ENCODE measurements around the gene DEFB128. TPM values are rescaled to one million over a fixed set of nuclear protein-coding genes. Genes with fewer than 3 reads are reported as not detected.
A peak's percentile ranks its signal among the peaks of the same experiment; 100 is the strongest.

The DEFB128 gene
- total and polyA plus RNA-seq, 2 of the 4 experiments (the other 2 are of a cell fraction) = not detected

- peaks cover 2% of the 10 kb centered on the region; the same call in 1 of the 2 replicates for H3K27me3 ChIP-seq (ENCODE audit: control insufficient read depth, insufficient read depth, low read length)
- ChIA-PET POLR2A (ENCODE audit: unreplicated experiment) (no interaction called here), CTCF (no interaction called here)
- no peak overlapping the region for H4K8ac ChIP-seq (ENCODE audit: low read depth in 2 of 2, low read length in 2 of 2)
- no peaks in the 10 kb centered on the region for H3K36me3 ChIP-seq (ENCODE audit: control insufficient read depth, insufficient read depth, low read length)
- H4K91ac ChIP-seq (ENCODE audit: insufficient read depth, low read depth, low read length) = no peak overlapping the region
- TF ChIP-seq CTCF (conservative IDR thresholded peaks at IDR 0.05; ENCODE audit: low read depth, low read length) = no peak
- TF ChIP-seq FOS (IDR thresholded peaks at IDR 0.05; ENCODE audit: low read depth, low read length) = no peak
- no peak for TF ChIP-seq SMC3 (IDR thresholded peaks at IDR 0.05; ENCODE audit: low read depth, low read length)
- TF ChIP-seq MAFK (IDR thresholded peaks at IDR 0.05; ENCODE audit: low read depth, low read length) = no peak
- TF ChIP-seq CHD1 (IDR thresholded peaks at IDR 0.05; ENCODE audit: low read depth, low read length) = no peak
- in situ Hi-C loops (cut with MboI; ENCODE audit: low sequenced_read_pairs) = no loop called here
- WGBS, 2 experiments (ENCODE audit: extremely low coverage in 2 of 2, insufficient read length in 1 of 2) = no CpG with 5 or more reads among the region's 3 CpGs
- peak; percentile 40; the same call in 1 of the 2 replicates for ATAC-seq (ENCODE audit: low read depth)
- peak overlapping the region; percentile 34; the same call in 1 of the 2 replicates for H3K4me2 ChIP-seq (ENCODE audit: low read depth, low read length)
- no peak overlapping the region for H3K23ac ChIP-seq (ENCODE audit: low read depth, low read length)
- BruUV-seq (replicated peaks) = no TSS peak
- H3K18ac ChIP-seq (ENCODE audit: low read depth, low read length) = no peak overlapping the region
- intact Hi-C loops (cut with micrococcal nuclease) = no loop called here
- H2BK5ac ChIP-seq (ENCODE audit: low read depth, low read length, poor library complexity, severe bottlenecking) = no peak overlapping the region
- H3K9ac ChIP-seq (ENCODE audit: low read depth, low read length) = no peak overlapping the region
- H2AK5ac ChIP-seq (ENCODE audit: low read depth, low read length) = no peak overlapping the region
- no peak overlapping the region for H3K4ac ChIP-seq (ENCODE audit: low read depth, low read length)
- H3K4me3 ChIP-seq (ENCODE audit: insufficient read depth, low read depth, low read length) = no peak overlapping the region
- no peak overlapping the region for H3K27ac ChIP-seq (ENCODE audit: insufficient read depth, low read length)
- no peaks in the 10 kb centered on the region for H3K4me1 ChIP-seq (ENCODE audit: control insufficient read depth, insufficient read depth, low read length)
- H4K5ac ChIP-seq (ENCODE audit: low read depth, low read length) = no peak overlapping the region
- no peak overlapping the region for H2BK120ac ChIP-seq (ENCODE audit: low read depth, low read length)
- dilution Hi-C loops (cut with HindIII; ENCODE audit: low sequenced_read_pairs, unreplicated experiment) = no loop called here
- H3K79me1 ChIP-seq (ENCODE audit: low read depth in 1 of 2, low read length in 2 of 2) = no peaks in the 10 kb centered on the region
- no peak overlapping the region for H2AFZ ChIP-seq (replicated peaks; ENCODE audit: low read length, poor library complexity)
- H3K56ac ChIP-seq (ENCODE audit: extremely low read depth, insufficient read depth, low read length) = no peak overlapping the region
- no peaks in the 10 kb centered on the region for H3K9me3 ChIP-seq (ENCODE audit: control insufficient read depth, insufficient read depth, low read length)
- no peaks in the 10 kb centered on the region for H4K20me1 ChIP-seq (ENCODE audit: insufficient read depth, low read length)
- no peak overlapping the region for H2AK9ac ChIP-seq (replicated peaks; ENCODE audit: low read depth, low read length, poor library complexity)
- H2BK15ac ChIP-seq (ENCODE audit: low read depth, low read length) = no peak overlapping the region
- H3K14ac ChIP-seq (replicated peaks; ENCODE audit: low read depth, low read length) = no peak overlapping the region
- no peak for DNase-seq
- H3K9me1 ChIP-seq (ENCODE audit: insufficient read depth, low read length) = no peaks in the 10 kb centered on the region
- no peak overlapping the region for H2BK20ac ChIP-seq (ENCODE audit: low read depth, low read length)
These were observed 48.4 kb upstream of the DEFB128 start for GRCh38 chr20:237929-238328.
